ENCODE results near the gene SLC9A3.

Gene SLC9A3

DNA sequence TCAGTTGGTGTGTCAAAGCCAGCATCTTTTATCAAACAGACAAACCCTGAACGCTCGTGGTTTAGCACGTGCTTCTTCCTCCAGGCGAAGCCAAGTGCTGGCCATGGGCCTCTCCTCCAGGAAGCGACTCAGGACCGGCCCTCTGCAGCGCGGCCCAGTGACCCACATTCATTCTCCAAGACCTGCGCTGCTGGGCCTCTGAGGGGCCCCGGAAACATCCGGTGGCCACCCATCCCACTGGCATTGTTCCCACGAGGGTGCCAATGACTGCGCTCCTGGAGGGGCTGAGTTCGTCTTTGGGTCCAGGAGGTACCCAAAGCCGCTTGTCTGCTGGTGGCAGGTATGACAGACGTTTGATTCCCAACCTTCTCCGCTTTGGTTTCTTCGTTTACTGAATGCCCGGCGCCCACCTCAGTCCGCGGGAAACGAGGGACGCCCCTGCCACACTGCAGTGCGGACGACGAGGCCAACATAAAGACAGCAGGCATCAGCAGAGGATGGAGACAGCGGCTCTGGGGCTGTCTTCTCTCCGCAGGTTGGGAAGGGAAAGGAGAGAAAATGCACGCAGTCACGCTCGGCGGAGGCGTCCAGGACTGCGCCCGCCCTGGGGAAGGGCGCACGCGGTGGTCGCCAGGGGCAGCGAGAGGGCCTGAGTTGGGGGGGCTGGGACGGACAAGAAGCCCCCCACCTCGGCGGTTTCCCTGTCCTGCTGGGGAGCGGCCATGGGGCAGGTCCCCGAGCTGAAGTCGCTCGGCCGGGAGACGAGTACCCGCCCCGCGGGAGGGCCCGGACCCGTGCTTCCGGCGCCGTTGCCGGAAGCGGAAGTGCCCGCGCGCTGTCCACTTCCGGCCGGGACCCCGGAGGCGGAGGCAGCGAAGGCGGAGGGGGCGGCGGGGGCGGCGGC, 81.7 kb downstream of the SLC9A3 start, which contains the start of gene EXOC3:
TSS of gene EXOC3 (plus strand) at position 842 of the 904 bp plus-strand sequence. CDS start 3,030 bp downstream, outside the sequence.
- peak; percentile 48 for DNase-seq (ENCODE audit: low read depth)

GRCh38 chr5:441996-442334, 82.3 kb downstream of the SLC9A3 start:
- DNase-seq (ENCODE audit: low read depth) = no peak

DNA sequence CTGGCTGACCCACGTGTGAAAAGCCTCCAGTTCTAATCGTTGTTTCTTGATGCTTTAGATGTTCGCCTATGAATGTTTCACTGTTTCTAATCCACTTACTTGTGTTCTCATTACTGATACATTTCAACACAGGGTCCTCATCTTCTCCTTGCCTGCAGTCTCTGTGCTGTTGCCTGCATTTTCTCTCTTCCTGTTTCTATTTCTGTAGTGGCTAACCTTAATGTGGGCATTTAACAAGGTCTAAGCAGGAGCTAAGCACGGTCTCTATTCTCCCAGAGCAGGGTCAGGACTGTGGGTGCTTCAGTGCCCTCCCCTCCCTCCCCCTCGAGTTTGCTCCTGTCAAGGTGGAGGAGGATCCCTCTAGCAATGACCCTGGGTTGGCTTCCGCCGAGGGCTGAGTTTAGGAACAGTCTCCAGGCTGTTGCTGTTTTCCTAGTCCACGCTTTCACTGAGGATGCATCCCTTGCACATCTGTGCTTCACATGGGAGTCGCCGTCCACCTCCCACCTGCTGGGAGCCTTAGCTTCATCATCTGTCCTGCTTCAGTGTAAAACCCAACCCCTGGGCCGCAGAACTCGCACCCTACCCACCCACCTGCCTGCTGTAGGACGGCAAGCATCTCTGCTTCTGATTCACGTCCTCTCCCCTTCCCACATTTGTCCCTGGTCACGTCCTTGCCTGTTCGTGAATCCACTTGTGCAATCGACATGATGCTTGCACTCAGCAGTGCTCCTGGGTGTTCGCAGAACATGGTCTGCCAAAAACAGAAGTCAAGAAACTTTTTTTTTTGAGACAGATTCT, 83.6 kb downstream of the SLC9A3 start:
- no peak for DNase-seq (ENCODE audit: low read depth)

GRCh38 chr5:439636-440035, 84.6 kb downstream of the SLC9A3 start:
- DNase-seq (ENCODE audit: low read depth) = no peak

DNA sequence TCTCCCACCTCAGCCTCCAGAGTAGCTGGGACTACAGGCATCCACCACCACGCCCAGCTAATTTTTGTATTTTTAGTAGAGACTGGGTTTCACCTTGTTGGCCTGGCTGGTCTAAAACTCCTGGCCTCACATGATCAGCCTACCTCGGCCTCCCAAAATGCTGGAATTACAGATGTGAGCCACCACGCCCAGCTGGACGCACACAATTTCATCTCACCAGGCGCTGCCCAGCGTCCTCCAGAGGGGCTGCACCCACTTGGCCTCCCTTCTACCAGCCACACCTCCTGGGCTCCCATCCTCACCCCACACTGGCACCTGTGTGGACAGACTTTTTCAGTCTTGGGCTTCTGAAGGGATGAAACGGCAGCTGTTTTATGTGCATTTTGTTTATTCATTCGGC, 85.1 kb downstream of the SLC9A3 start:
- DNase-seq (ENCODE audit: low read depth) = no peak

GRCh38 chr5:438481-438981, 85.7 kb downstream of the SLC9A3 start:
- no peak for DNase-seq (ENCODE audit: low read depth)

DNA sequence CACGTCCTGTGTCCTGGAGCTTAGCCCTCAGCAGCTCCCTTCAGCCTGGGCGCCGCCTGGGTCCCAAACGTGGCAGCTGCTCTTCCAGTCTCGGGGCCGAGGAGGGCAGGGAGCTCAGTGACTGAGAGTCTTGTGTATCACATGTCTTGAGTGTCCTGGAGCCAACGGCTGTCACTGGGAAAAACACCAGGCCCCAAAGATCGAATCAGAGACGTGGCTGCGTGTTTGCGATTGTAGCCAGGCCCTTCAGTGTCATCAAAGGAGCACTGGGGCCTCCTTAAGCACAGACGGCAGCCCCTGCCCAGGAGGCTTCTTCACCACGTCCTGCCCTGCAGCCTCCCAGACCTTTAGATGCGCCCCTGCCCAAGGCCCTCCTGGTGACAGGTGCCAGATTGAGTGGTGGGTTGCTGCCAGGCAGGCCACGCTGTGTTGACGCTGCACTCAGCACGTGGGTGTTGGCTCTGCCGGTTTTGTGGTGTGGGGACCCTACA, 86.9 kb downstream of the SLC9A3 start:
- no peak for DNase-seq (ENCODE audit: low read depth)

DNA sequence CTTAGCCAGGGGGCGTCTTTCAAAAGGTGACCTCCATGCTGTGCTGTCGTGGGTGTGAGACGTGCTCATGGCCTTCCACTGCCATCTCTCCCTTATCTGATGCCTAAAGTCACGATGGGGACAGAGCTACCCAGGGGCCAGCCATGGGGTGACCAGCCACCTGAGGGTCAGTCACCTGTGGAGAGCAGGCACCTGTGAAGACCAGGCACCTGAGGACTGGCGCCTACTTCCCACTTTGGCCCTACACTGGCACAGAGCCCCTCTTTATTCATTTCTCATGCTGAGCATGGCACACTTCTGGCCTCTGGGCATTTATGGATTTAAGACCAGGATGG, 87.6 kb downstream of the SLC9A3 start:
- no peak for DNase-seq (ENCODE audit: low read depth)

DNA sequence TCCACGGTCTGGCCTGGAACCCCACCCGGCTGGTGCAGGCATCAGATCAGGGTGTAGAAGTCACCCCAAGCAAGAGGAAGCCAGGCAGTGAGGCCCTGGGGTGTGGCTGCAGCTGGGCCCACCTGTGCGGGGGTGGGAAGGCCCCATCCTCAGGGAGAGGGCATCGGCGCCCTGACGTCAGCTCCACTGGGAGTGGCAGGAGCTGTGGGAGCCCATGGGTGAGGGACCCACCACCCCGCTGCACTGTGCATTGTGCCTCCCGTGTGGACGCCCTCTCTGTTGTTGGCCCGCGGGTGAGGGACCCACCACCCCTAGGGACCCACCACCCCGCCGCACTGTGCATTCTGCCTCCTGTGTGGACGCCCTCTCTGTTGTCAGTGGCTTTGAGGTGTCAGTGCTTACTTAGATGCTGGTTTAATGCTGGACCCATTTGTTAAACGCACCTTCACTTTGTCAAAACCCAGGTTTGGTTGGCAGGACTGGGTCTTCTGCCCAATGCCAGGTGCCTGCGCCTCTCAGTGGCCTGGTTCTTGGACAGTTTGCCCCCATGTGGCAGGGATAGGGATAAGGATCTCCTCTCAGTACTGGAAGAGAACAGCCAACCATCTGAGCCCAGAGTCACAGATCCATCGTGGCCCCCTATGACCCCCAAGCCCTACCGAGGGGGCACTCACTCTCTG, 88.1 kb downstream of the SLC9A3 start:
- no peak for DNase-seq (ENCODE audit: low read depth)

- DNase-seq (ENCODE audit: low read depth) = no peak
These were observed 89.0 kb downstream of the SLC9A3 start for GRCh38 chr5:435156-435790.

DNA sequence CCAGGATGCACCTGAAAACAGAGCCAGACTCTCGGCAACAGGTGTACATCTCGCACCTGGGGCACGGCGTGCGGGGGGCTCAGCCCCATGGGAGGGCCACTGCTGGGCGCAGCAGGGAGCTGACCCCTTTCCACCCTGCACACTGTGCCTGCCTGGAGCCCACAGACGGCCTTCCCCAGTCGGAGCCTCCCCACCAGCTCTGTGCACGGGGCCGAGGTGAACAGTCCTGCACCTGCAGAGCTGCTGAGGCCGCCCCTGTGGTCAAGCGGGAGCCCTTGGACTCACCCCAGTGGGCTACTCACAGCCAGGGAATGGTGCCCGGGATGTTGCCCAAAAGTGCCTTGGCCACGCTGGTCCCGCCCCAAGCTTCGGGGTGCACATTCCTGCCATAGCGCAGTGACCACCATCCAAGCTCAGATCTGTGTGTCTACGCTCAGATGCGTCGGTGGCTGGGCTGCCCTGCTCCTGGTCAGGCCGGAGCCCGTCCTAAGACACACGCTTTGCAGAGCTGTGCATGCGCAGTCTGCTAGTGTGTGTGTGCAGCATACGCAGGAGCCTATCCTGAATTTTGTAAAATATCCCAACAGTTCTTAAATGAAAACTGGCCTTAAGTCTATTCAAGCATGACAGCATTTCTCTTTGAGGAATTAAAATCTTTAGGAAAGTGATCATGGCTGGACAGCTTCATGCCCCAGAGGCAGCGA, 89.7 kb downstream of the SLC9A3 start:
- no peak for DNase-seq (ENCODE audit: low read depth)

DNA sequence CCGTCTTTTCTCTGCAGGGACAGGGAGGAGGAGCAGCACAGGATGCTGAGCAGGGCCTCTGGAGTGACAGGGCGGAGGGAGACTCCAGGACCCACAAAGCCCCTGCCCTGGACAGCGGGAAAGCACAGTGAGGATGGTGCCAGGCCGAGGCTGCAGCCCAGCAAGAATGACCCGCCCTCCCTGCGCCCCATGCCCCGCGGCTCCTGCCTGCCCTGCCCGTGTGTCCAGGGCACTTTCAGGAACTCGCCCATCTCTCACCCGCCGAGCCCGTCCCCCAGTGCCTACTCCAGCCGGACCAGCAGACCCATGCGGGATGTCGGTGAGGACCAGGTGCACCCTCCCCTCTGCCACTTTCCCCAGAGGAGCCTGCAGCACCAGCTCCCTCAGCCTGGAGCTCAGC, 90.4 kb downstream of the SLC9A3 start:
- no peak for DNase-seq (ENCODE audit: low read depth)

GRCh38 chr5:432928-433791, 91.1 kb downstream of the SLC9A3 start:
- no peak for DNase-seq (ENCODE audit: low read depth)

- no peak for DNase-seq (ENCODE audit: low read depth)
These were observed 91.9 kb downstream of the SLC9A3 start for GRCh38 chr5:432201-432927.

GRCh38 chr5:431711-432050, 92.6 kb downstream of the SLC9A3 start:
- no peak for DNase-seq (ENCODE audit: low read depth)

- DNase-seq (ENCODE audit: low read depth) = no peak
These were observed 93.1 kb downstream of the SLC9A3 start for GRCh38 chr5:431001-431710.

- no peak for DNase-seq (ENCODE audit: low read depth)
These were observed 93.9 kb downstream of the SLC9A3 start for GRCh38 chr5:430214-430925.

- DNase-seq (ENCODE audit: low read depth) = no peak
These were observed 94.6 kb downstream of the SLC9A3 start for GRCh38 chr5:429453-430188.
